Activated CD8-positive, alpha-beta memory T cell treated with anti-CD3 and anti-CD28 coated beads for 24 hours (primary cell): Measurements from ENCODE around the gene ATXN1.

Source experiments
- DNase-seq: peaks from one replicate; pipeline ENCODE4 v3.0.0-alpha.2; 2020

ATXN1 gene

GRCh38 chr6:16670617-16671051, 90.6 kb downstream of the ATXN1 start:
- DNase-seq = no peak

GRCh38 chr6:16670183-16670582, 91.1 kb downstream of the ATXN1 start:
- DNase-seq = no peak

- DNase-seq = peak; percentile 78
Observed at GRCh38 chr6:16669227-16669626, 92.0 kb downstream of the ATXN1 start.

- no peak for DNase-seq
Observed at GRCh38 chr6:16667509-16667908, 93.8 kb downstream of the ATXN1 start.

GRCh38 chr6:16665992-16666391, 95.3 kb downstream of the ATXN1 start:
- DNase-seq = no peak

- DNase-seq = no peak
Observed at GRCh38 chr6:16665182-16665581, 96.1 kb downstream of the ATXN1 start.

GRCh38 chr6:16663901-16664300, 97.4 kb downstream of the ATXN1 start:
- DNase-seq = no peak

GRCh38 chr6:16660157-16660497, 101.1 kb downstream of the ATXN1 start:
- no peak for DNase-seq

GRCh38 chr6:16659466-16660156, 101.6 kb downstream of the ATXN1 start:
- DNase-seq = no peak

GRCh38 chr6:16658348-16659034, 102.8 kb downstream of the ATXN1 start:
- DNase-seq = no peak

GRCh38 chr6:16657768-16658167, 103.5 kb downstream of the ATXN1 start:
- DNase-seq = no peak

- DNase-seq = no peak
Observed at GRCh38 chr6:16656451-16656850, 104.8 kb downstream of the ATXN1 start.

GRCh38 chr6:16654701-16655100, 106.6 kb downstream of the ATXN1 start:
- DNase-seq = no peak

- no peak for DNase-seq
Observed at GRCh38 chr6:16653226-16653625, 108.0 kb downstream of the ATXN1 start.

GRCh38 chr6:16651871-16652270, 109.4 kb downstream of the ATXN1 start:
- DNase-seq = no peak

GRCh38 chr6:16649890-16650289, 111.4 kb downstream of the ATXN1 start:
- no peak for DNase-seq

- DNase-seq = no peak
Observed at GRCh38 chr6:16649241-16649640, 112.0 kb downstream of the ATXN1 start.

- DNase-seq = no peak
Observed at GRCh38 chr6:16648003-16648402, 113.3 kb downstream of the ATXN1 start.

GRCh38 chr6:16647422-16647821, 113.8 kb downstream of the ATXN1 start:
- no peak for DNase-seq

- DNase-seq = no peak
Observed at GRCh38 chr6:16644540-16645250, 116.6 kb downstream of the ATXN1 start.

GRCh38 chr6:16639684-16640480, 121.4 kb downstream of the ATXN1 start:
- no peak for DNase-seq

GRCh38 chr6:16637635-16638034, 123.6 kb downstream of the ATXN1 start:
- no peak for DNase-seq
